ENCODE data around the gene HOXA7.

DNA sequence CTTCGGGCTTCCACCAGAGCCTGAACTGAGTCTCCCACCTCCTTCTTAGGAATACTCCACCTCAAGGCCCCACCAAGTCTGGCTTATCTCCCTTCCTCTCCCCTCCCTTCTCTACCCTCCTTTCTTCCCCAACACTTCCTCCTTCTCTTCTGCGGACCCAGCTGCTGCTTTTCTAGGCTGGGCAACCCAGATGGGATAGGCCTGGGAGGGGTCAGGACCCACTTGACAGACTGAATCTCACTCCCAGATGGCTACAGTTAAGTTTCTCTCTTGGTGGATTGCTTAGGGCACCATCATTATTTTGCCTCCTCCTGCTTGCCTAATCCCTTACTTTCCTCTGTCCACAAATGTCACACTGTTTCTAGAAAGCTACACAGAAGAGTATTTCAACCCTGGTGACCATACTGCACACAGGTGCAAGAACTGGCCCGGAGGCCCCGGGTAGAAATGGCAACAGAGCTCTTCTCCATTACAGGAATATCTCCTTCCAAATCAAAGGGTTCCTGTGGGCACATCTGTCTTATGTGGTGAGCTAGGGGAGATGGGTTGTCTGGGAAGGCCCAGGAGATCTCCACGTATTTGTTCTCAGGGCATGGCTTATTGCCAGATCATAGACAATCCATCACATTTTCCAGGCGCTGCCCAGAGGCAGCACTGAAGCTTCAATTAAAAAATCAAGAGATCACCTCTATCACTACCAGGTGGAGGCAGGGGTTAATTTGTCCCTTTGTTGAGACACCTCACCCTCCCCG lies 33.7 kb upstream of the HOXA7 start:
- TF ChIP-seq, protein P1, sequence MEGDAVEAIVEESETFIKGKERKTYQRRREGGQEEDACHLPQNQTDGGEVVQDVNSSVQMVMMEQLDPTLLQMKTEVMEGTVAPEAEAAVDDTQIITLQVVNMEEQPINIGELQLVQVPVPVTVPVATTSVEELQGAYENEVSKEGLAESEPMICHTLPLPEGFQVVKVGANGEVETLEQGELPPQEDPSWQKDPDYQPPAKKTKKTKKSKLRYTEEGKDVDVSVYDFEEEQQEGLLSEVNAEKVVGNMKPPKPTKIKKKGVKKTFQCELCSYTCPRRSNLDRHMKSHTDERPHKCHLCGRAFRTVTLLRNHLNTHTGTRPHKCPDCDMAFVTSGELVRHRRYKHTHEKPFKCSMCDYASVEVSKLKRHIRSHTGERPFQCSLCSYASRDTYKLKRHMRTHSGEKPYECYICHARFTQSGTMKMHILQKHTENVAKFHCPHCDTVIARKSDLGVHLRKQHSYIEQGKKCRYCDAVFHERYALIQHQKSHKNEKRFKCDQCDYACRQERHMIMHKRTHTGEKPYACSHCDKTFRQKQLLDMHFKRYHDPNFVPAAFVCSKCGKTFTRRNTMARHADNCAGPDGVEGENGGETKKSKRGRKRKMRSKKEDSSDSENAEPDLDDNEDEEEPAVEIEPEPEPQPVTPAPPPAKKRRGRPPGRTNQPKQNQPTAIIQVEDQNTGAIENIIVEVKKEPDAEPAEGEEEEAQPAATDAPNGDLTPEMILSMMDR (IDR thresholded peaks at IDR 0.05), result no peak
- TF ChIP-seq TAF1 (IDR thresholded peaks at IDR 0.05; ENCODE audit: borderline replicate concordance, low read depth, low read length) (no peak), RAD21 (IDR thresholded peaks at IDR 0.05; ENCODE audit: low read length) (no peak), MEF2A (IDR thresholded peaks at IDR 0.05; ENCODE audit: borderline replicate concordance, low read depth) (no peak), ELF1 (IDR thresholded peaks at IDR 0.05) (no peak), NFIC (IDR thresholded peaks at IDR 0.05; ENCODE audit: borderline replicate concordance) (no peak), YY1 (IDR thresholded peaks at IDR 0.05; ENCODE audit: low read depth) (no peak), TCF12 (IDR thresholded peaks at IDR 0.05) (no peak), POLR2AphosphoS5 (IDR thresholded peaks at IDR 0.05; ENCODE audit: low read depth, low read length) (no peak)
- TF ChIP-seq, protein P2, sequence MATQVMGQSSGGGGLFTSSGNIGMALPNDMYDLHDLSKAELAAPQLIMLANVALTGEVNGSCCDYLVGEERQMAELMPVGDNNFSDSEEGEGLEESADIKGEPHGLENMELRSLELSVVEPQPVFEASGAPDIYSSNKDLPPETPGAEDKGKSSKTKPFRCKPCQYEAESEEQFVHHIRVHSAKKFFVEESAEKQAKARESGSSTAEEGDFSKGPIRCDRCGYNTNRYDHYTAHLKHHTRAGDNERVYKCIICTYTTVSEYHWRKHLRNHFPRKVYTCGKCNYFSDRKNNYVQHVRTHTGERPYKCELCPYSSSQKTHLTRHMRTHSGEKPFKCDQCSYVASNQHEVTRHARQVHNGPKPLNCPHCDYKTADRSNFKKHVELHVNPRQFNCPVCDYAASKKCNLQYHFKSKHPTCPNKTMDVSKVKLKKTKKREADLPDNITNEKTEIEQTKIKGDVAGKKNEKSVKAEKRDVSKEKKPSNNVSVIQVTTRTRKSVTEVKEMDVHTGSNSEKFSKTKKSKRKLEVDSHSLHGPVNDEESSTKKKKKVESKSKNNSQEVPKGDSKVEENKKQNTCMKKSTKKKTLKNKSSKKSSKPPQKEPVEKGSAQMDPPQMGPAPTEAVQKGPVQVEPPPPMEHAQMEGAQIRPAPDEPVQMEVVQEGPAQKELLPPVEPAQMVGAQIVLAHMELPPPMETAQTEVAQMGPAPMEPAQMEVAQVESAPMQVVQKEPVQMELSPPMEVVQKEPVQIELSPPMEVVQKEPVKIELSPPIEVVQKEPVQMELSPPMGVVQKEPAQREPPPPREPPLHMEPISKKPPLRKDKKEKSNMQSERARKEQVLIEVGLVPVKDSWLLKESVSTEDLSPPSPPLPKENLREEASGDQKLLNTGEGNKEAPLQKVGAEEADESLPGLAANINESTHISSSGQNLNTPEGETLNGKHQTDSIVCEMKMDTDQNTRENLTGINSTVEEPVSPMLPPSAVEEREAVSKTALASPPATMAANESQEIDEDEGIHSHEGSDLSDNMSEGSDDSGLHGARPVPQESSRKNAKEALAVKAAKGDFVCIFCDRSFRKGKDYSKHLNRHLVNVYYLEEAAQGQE (IDR thresholded peaks at IDR 0.05; ENCODE audit: low read depth, low read length), result no peak

Data from SK-N-SH (cell line).